NT2/D1 (cell line): ENCODE data around the gene NVL.

Experiments
- SUZ12 ChIP-seq: IDR thresholded peaks from 2 replicates; pipeline ENCODE4 v1.6.1; 2011; ENCODE audit not compliant: insufficient read length, insufficient read depth; ENCODE audit errors: extremely low read depth
- YY1 ChIP-seq: IDR thresholded peaks from 2 replicates; pipeline ENCODE4 v1.6.1; 2011; ENCODE audit not compliant: insufficient read length, insufficient read depth
- ZNF274 ChIP-seq: IDR thresholded peaks from 2 replicates; pipeline ENCODE4 v1.6.1; 2011; ENCODE audit warnings: mild to moderate bottlenecking, low read depth, low read length

- no peak for TF ChIP-seq ZNF274
- TF ChIP-seq YY1: no peak
- TF ChIP-seq SUZ12: no peak
These were observed 137.7 kb downstream of the NVL start for GRCh38 chr1:224192082-224192788.
